H54 (cell line): ENCODE measurements around the gene TOR2A.

ENCODE experiments used
- DNase-seq: peaks from one replicate; pipeline ENCODE4 v3.0.0; 2011; ENCODE audit warnings: low spot score, mixed read lengths; ENCODE audit not compliant: insufficient read length
- FAIRE-seq: peaks from 3 replicates; lab custom pipeline; 2011; peaks lifted over from hg19 to GRCh38; lab: Jason Lieb, UNC
- POLR2A ChIP-seq: IDR thresholded peaks from 2 replicates; pipeline ENCODE4 v1.6.1; 2011; ENCODE audit warnings: low read depth, mild to moderate bottlenecking, low read length

Gene TOR2A

DNA sequence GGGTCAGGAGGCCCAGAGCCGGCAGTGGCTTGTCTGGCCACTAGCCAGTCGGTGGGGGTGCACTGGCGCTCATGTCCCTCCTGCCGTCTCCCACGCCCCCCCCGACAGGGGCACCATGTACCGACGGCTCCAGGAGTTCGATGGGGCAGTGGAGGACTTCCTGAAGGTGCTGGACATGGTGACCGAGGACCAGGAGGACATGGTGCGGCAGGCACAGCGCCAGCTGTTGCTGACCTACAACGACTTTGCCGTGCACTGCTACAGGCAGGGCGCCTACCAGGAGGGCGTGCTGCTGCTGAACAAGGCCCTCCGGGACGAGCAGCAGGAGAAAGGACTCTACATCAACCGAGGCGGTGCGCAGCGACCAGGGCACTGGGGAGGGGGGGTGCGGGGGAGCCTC, 11.1 kb downstream of the TOR2A start:
- DNase-seq (no peak), FAIRE-seq (no peak)
- no peak for TF ChIP-seq POLR2A

- no peak for TF ChIP-seq POLR2A
- FAIRE-seq (peak; percentile 86), DNase-seq (peak; percentile 97)
Measured at GRCh38 chr9:127723444-127723843, 11.7 kb downstream of the TOR2A start.

DNA sequence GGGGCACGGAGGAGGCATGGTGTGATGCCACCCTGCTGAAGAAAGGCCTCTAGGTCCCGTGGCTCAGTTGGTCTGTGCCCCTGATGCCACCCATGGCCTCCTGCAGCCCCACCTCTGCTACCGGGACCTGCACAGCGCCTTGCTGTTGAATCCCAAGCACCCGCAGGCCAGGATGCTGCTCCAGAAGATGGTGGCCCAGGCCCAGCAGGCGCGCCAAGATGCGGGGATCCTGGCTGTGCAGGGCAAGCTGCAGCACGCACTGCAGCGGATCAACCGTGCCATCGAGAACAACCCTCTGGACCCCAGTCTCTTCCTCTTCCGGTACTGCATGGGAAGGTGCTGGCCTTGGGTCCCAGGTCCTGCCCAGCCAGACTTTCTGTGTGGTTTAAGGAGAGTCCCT, 12.1 kb downstream of the TOR2A start:
- TF ChIP-seq POLR2A, result no peak
- no peak for FAIRE-seq
- DNase-seq, result no peak

- no peak for TF ChIP-seq POLR2A
- FAIRE-seq (no peak), DNase-seq (no peak)
Measured at GRCh38 chr9:127722055-127722745, 12.9 kb downstream of the TOR2A start.

DNA sequence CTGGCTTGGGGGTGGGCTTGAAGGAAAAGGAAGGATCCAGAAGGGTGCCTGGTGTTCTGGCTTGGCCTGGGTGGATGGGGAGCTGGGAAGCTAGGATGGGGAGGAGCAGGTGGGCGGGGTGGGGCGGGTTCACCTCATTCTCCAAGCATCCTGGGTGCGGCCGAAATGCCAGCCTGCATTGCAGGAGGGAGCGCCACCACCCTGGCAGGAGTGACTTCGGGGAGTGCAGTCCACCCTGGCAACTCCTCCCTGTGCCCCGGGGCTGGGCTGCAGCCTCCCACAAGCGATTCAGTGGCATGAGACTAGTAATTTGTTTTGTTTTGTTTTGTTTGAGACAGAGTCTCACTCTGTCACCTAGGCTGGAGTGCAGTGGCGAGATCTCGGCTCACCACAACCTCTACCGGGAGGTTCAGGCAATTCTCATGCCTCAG, 13.7 kb downstream of the TOR2A start:
- DNase-seq (peak; percentile 96), FAIRE-seq (no peak)
- TF ChIP-seq POLR2A, result no peak

DNA sequence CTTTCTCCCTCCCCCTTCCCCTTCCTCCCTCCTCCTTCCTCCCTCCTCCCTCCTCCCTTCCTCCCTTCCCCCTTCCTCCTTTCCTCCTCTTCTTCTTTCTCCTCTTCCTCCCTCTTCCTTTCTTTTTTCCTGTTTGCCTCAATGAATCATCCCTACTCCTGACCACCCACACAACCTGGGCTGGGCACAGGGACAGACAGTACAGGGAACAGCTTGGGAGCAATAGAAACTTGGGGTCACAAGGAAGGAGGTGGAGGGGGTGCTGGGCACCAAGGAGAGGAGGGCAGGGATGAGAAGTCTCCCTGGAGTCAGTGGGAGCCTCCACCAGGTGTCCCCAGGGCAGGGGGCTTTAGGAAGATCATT, 14.2 kb downstream of the TOR2A start:
- TF ChIP-seq POLR2A, result no peak

DNA sequence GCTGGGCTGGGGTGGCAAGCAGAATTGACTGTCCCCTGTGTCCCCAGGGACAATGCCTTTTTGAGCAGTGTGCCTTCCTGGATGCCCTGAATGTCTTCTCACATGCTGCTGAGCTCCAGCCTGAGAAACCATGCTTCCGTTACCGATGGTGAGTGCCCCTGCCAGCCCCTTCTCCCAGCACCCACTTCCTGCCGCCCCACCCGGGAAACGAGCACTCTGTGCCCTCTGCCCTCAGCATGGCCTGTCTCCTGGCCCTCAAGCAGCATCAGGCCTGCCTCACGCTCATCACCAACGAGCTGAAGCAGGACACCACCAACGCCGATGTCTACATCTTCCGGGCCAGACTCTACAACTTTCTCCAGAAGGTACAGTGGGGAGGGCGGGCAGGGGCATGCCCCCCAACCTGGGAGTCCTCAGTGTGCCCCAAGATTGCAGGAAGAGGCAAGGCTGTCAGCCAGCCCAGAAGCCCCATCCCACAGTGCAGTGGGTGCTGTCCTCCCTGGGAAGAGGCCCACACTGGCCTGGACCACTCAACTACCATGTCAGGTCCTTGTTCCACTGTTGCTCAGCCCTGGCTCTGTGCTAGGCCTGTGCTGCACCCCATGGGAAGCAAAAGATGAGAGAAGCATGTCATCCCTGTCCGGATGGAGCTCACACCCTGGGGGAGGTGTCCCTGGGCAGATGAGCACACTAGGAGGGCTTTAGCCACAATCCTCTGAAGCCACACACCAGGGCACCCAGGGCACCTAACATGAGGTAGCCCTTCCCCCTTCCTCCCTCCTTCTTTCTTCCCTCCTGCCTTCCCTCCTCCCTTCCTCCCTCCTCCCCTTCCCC, 14.8 kb downstream of the TOR2A start:
- no peak for TF ChIP-seq POLR2A
- no peak for FAIRE-seq
- no peak for DNase-seq

More for the DNA sequence above, 14.2 kb downstream of the TOR2A start:
- no peak for DNase-seq
- no peak for FAIRE-seq

- TF ChIP-seq POLR2A, result no peak
- no peak for FAIRE-seq
- DNase-seq, result no peak
Measured at GRCh38 chr9:127717766-127718165, 17.3 kb downstream of the TOR2A start.

DNA sequence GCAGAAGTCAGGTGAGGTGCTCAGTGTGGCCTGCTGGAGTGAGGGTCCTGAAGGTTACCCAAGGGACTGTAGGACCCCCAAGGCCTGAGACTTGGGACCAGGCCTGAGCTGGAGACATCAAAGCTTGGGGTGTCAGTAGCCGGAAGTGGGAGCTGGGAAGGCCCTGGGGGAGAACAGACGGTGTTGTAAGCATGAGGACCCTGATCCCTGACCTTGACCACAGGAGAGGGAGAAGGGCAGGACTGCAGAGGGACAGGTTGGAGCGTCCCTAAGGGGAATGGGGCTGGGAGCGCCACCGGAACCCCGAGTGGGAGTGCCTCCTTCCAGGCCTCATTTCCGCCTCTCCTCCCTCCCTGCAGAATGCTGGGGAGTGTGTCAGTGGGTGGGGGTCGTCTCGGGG, 18.7 kb downstream of the TOR2A start:
- no peak for FAIRE-seq
- no peak for TF ChIP-seq POLR2A
- DNase-seq, result no peak

DNA sequence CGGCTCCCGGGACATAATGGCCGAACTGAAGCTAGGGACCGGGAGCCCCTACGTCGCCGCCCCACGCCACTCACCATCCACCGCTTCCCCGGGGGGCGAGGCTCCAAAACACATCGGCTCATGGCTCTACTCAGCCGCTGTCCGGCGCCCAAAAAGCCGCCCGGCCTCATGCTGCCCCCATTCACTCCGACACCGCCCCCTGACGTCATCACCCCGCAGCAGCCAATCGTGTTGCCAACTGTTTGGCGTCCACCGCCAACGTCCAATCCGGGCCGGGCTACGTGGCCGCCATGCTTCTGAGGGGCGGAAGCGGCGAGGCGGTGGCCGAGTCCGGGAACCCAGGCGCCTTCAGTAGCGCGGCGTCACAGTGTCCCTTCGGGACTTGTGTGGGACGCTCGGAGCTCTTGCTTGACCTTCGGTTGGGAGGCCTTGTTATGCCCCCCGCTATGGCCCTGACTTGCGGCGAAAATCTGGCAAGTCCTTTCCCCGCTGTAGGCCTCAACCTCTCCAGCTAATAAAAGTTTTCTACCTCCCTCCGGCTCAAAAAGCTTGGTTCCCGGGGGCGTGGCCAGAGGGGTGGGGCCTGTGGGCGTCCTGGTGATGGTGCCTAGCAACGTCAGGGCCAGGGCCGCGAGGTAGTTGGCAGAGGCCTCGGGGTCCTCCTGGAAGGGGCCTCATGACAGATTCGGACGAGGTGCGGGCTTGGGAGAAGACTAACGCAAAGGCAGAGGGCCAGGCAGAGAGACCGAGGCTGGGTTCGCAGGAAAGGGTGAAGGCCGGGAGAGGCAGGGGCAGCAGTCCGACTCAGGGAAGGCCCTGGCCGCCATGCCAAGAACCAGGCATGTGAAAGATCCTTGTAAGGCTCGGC, 19.4 kb downstream of the TOR2A start, which contains the start of the genes PTRH1 and TTC16:
TSS of gene PTRH1 (minus strand) at position 194 of the 868 bp plus-strand sequence. CDS start at position 170, 24 bp downstream.
TSS of gene TTC16 (plus strand) at position 610 of the 868 bp plus-strand sequence. CDS start at position 677, 67 bp downstream.
- TF ChIP-seq POLR2A, result peak; percentile 21; the same call in 1 of the 2 replicates
- DNase-seq (peak; percentile 99), FAIRE-seq (peak; percentile 81)

- FAIRE-seq (no peak), DNase-seq (peak; percentile 56)
- no peak for TF ChIP-seq POLR2A
Measured at GRCh38 chr9:127714951-127715469, 20.1 kb downstream of the TOR2A start.

DNA sequence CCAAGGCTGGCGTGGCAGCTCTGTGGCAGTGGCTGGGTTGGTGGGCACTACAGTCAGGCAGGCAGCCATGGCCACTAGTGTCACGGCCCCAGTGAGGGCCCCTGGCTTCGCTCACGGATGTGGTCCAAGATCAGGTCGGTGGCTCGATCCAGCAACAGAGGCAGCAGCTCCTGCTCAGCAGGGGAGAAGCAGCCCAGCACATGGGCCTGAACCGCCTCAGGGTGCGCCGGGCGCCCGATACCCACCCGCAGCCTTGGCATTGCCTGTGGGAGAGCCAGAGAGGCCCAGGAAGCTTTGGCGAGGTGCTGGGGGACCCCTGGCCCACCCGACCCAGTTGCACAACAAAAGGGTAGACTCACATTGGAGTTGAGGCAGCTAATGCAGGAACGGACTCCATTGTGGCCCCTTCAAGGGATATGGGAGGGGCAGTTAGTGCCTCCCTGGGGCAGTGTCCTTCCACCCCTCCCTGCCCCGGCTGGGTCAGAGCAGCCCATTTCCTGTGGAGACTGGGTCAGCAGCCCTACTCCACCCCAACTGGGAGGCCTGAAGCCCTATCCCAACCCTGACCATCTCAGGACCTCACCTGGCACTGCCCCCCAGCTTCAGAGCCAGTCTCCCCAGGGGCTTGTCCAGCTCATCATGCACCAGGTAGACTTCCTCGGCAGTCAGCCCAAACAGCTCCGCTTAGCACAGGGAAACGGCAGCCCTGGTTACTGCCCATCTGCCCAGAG, 20.9 kb downstream of the TOR2A start:
- no peak for TF ChIP-seq POLR2A
- no peak for FAIRE-seq

GRCh38 chr9:127712867-127713266, 22.2 kb downstream of the TOR2A start:
- FAIRE-seq, result no peak
- DNase-seq, result no peak
- no peak for TF ChIP-seq POLR2A

More for the DNA sequence above, 20.9 kb downstream of the TOR2A start:
- DNase-seq, result peak; percentile 61
